NCI-H2227 treated with DMSO at 0.1 percent for 48 hours (cell line): ENCODE results near the gene RASGRF2.
A peak's percentile ranks its signal among the peaks of the same experiment; 100 is the strongest.

Experiments
- DNase-seq: peaks from one replicate; lab custom pipeline; 2025; lab: John Stamatoyannopoulos, UW

Gene RASGRF2

DNA sequence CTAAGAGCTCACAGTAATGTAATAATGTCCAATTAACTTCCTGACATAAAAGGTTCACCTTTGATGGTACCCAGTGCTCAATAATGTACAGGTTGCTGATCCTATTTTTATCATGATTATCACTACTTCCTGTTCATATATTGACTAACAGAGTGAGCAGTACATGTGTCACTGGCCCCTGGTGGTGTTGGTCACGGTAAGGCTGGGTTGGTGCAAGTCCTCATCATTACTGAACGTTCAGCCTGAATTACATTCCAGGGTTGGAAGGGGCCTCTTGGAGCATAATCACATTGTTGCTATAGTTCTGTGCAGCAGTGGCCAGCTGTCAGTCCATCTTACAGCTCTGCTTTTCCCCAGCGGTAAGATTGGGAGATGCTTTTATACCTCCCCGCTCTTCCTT is 248.7 kb downstream of the RASGRF2 start:
- no peak for DNase-seq

- no peak for DNase-seq
Observed at GRCh38 chr5:81209386-81209785, 249.2 kb downstream of the RASGRF2 start.

DNA sequence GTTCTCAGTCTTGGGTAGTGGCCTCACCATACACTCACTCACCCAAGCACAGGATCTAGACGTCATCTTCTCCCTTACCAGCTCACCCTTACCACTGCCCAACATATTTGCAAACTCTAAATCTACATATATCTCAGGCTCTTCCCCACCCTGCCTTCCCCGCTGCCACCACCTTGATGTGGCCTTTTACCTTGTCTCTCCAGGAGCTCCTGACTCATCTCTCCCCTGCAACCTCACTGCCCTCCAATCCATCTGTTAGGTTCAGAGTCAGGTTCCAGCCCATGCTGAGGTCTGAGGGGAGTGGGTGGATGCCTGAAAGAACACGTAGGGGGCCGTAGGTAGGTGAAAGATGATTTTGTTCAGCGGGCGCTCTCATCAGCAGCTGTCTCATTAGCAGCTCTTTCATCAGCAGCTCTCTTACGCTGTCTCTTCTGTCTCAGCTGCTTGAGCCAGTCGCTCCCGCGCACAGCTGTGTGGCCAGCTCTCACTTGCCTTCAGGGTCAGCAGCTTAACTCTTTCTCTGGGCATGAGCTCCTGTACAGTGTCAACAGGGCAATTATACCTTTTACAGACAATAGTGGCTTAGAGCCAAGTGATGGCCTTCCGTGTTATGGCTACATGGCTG is 249.8 kb downstream of the RASGRF2 start:
- no peak for DNase-seq

DNA sequence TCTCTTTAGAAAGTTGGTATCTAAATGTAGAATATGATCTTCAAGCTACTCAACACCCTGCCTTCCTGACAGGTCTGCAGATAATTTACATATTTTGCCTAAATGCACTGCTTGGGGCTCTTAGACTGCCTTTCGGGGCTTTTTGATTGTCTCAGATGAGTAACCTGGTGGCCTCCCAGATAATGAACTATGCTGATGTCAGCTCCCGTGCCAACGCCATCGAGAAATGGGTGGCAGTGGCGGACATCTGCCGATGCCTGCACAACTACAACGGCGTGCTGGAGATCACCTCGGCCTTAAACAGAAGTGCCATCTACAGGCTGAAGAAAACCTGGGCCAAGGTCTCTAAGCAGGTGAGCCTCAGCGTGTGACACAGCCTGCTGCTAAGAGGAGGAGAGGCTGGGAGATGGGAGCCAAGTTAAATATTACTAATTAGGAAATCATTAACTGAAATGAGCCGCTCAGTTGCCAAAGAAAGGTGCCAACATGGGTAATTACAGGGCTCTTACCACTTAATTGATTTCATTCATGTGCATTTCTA is 252.1 kb downstream of the RASGRF2 start:
- no peak for DNase-seq

GRCh38 chr5:81213070-81213469 is 252.9 kb downstream of the RASGRF2 start:
- DNase-seq: no peak

DNA sequence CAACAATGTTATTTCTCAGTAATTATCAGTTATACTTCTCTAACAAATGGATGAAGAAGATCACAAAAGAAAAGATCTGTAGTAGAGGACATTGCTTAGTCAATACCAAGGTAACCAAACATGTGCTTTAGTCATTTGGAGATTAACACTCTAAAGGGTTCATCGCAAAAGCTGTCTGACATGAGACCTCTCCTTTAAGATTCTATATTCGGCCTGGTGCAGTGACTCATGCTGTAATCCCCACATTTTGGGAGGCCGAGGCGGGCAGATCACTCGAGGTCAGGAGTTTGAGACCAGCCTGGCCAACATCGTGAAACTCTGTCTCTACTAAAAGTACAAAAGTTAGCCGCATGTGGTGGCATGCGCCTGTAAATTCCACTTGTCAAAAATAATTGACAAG is 254.7 kb downstream of the RASGRF2 start:
- no peak for DNase-seq

DNA sequence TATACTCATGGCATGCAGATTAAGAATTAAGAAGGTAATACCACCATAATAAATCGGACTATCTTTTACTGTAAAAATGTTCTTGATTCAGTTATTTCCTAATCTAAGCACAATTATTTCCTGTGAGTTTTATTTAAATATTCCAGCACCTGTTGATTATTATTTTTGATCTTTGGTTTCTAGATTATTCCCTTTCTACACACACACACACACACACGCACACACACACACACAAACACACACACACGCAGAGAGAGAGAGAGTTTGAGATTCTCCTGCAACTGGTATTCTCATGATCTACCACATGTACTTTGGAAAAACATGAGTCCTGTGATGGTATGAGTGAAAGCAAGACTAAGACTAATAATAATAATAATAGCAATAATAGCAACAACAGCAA is 256.0 kb downstream of the RASGRF2 start:
- no peak for DNase-seq

DNA sequence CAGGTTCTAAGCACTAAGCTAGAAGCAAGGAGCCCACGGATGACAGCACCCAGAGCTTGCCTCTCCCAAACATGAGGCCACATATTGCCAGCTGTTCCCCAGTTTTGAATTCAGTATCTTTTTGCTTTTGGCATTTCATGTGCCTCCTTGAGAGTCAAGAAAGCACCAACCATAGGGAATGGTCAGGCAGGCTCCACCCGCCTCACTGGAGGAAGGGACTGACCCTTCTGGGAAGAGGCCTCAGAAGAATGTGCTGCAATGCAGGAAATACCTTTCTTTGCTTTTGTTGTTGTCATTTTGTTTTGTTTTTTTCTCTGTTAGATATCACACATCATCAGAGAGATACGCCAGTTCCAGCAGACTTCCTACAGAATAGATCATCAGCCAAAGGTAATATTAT is 259.2 kb downstream of the RASGRF2 start:
- no peak for DNase-seq

GRCh38 chr5:81222285-81222684 is 262.1 kb downstream of the RASGRF2 start:
- DNase-seq: no peak

DNA sequence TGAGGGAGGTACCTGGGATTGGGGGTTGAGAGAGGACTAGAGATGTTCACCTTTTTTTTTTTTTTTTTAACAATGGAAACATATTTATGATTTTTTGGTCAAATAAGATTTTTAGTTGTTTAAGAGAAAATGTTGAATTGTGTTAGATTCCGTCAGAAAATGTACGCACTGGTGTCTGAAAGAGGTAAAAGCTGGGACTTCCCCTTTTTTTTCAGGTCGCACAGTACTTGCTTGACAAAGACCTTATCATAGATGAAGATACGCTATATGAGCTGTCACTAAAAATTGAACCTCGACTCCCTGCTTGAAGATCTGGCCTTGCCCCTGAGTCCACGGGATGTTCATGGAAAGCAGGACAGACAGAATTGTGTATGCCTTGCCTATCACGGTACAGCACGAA is 265.3 kb downstream of the RASGRF2 start:
- no peak for DNase-seq

DNA sequence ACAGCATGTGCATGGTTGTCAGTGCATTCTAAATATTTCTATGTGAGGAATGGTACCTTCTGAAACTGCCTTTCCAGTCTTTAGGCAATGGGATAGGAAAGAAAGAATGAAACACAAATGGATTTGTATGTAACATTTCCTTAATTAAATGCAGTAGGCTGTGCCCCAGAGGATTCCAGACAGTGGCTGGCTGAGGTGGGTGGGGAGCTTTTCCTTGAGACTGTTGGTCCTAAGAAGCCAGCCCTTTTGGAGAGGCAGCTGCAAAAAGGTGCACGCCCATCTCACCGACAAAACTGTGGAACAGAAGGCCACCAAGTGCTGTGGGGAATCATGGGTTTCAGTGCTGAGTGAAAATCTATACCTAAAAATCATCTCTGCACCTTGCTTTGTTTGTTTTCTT is 266.1 kb downstream of the RASGRF2 start:
- no peak for DNase-seq

DNA sequence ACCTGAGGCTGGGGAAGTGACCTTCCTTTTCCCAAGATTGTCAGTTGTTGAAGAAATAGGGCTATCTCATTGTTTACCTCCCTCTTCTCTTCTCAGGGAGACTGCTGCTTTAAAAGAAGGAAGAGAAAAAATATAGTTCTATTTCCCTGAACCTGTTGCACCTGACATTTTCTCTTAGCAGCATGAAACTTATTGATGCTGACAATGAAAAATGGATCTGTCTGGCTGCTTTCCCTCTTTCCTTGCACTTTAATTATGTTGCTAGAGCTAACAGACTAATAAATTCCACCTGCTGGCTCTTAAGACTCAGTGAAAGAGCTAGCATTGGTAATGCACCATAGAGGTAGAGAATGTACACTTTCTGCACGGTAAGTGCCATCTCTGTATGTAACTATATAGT is 266.8 kb downstream of the RASGRF2 start:
- DNase-seq: no peak

GRCh38 chr5:81228084-81228483 is 267.9 kb downstream of the RASGRF2 start:
- DNase-seq: peak; percentile 60

DNA sequence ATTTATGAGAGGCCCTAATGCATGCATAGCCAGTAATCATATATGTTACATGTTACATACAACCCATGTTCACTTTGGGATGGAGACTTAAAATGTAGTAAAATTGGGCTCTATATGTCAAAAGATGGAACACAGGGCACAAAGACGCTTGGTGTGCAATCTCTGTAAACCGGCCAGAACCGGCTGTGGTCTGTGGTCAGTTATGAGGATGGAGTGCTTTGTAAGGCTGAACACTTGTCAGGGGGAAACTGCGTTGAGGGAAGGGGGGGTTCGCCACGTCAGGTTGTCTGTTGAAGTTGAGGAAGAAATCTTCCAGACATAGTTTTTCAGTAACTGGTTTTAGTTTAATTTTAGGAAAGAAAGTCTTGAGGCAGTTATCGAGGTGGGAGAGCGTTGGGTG is 270.3 kb downstream of the RASGRF2 start:
- DNase-seq: no peak

DNA sequence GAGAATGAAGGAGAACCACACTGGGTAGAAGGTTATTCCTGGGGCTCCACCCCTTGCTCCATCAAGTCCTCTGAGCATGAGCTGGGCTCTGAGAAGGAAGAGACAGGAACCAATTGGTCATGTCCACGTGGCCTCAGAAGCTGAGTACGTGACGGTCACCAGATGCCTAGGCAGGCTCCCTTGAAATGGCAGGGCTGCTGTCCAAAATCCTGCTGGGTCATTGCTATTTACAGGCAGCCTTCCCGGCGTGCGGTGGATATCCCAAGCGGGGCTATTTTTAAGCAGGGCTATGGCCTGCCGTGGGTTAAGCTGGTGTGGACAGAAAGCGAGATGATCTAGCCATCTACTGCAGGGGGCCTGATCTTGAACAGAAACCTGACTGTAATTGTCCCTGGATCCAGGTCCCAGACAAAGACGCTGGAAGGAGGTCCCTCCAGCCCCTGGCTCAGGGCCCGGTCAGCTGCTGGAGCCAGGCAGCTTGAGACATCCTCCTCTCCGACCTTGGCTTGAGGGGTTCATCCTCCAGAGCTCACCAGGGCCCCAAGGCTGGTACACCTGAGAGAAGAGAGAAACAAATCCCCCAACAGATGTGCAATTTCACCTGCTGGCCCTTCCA is 272.4 kb downstream of the RASGRF2 start:
- no peak for DNase-seq

DNA sequence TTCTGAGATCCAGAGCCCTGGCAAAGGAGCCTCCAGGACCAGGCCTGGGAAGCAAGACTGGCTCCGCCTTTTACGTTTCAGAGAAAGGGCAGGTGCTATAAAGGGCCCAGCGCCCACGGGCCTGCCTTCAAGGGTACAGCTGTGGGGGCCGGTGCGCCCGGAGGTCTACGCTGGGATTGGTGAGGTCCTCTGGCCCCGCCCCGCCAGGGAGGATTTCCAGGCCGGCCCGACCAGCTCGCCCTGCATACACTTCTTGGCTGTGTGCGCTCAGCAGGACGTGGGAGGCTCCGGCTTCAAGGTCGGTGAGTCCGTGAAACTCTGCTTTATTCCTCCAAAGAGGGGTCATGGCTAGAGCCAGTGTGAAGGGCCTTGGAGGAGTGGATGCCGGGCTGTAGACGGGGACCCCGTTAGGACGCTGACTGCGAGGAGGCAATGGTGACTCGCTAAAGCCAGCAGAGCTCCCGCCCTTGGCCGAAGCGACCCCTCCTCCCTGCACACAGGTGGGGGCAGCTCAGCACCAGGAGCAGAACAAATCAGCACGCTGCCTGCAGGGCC is 273.0 kb downstream of the RASGRF2 start, which contains the start of gene CKMT2:
TSS of gene CKMT2 (plus strand) at position 243 of the 555 bp plus-strand sequence. CDS start 17,811 bp downstream, outside the sequence.
- DNase-seq: peak; percentile 65

GRCh38 chr5:81234299-81234698 is 274.1 kb downstream of the RASGRF2 start:
- no peak for DNase-seq

- no peak for DNase-seq
Observed at GRCh38 chr5:81234801-81235200, 274.6 kb downstream of the RASGRF2 start.

DNA sequence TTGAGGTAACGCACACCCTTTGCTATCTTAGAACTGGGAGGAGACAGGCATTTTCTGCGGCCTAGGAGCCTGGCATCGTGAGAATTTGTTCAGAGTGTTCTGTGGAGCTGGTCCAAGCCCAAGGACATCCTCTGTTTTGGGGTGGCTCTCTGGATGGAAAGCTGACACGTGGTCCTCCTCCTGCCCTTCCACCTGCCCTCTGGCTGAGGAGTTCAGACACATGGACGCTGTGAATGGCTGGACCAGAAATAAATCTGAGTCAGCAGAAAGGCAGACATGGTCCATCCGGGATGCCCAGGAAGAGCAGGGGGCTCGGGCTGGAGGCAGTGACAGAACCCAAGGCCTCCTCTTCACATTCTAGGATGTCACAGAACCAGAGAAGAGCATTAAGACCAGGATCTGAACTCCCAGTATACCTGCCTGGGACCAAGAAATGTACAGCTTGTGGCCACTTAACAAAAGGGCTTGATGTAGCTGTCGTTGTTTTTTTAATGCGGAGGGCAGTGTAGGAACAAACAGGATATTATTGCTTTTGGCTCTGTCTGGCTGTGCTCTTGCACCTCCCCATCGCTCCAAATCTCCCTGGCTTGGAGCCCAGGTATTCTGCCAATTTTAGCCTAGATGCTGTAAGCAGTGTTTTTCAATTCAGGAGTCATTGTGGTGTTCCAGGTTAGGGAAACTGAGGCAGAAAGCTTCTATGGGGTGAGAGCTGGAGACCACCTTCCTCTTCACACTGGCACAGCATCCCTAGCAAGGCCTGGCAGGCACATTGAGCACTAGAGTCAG is 275.3 kb downstream of the RASGRF2 start:
- DNase-seq: no peak

DNA sequence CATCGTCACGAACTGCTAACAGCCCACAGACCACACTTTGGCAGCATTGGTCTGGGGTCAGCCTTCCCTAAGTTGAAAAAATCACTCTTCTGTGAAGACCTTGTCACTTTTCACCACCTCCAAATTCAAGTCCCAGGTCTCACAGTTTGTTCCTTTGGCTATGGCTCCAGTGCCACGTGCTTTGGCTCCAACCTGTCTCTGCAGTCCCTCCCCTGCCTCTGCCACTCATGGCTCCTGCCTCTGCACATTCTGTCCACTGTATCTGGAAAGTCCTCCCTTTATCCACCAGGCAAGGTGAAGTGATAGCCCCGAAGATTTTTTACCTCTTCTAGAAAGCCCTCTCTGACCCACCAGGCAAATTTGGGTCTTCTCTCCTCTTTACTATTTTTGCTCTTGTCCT is 278.3 kb downstream of the RASGRF2 start:
- DNase-seq: no peak

DNA sequence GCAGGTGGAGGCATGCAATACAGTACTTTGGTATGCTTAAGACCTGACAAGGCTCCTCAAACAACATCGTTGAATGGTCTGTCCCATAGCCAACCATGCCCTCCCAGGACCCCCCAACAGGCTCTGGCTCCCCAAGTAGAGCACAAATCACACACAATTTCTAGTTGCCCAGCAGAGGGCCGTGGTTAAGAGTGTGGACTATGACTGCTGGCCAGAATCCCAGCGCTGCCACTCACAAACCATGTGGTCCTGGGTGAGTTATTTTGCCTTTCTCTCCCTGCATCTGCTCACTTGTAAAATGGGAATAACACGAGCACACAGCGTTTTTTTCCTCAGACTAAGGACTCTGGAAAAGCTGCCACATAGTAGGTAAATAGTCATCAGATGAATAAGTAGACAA is 279.4 kb downstream of the RASGRF2 start:
- no peak for DNase-seq

DNA sequence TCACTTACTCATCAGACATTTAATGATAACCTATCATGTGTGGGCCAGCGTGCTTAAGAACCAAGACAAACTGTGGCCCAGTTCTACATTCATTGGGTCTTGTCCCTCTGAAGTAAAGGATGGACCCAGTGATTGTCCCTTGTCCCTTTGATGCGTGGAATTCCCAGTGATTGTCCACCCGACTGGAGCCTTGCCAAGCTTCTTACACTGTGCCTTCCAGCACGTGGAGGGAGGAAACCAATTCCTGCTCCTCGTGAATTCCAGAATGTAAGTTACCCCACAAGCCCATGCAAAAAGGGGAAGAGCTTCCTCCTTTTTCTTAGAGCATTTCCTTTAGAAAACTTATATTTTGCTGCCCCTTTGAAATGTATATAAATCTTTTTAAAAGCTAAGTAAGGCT is 280.8 kb downstream of the RASGRF2 start:
- no peak for DNase-seq
